GM12865 (cell line): ENCODE results near the gene EFHD1.
"Not testable (repeated sequence)": the region's sequence is repeated elsewhere in the genome, so short reads cannot be mapped to it uniquely, and the experiment has no call there.

ENCODE experiments used
- DNase-seq: peaks from one replicate; pipeline ENCODE4 v3.0.0; 2010; ENCODE audit warnings: low read depth
- H3K4me3 ChIP-seq: 2 replicates; pipeline ENCODE4 v1.5.1; 2011; ENCODE audit warnings: mild to moderate bottlenecking, low read depth, low read length, control low read depth
- TF ChIP-seq, protein P1 (sequence below): IDR thresholded peaks from 2 replicates; pipeline ENCODE4 v1.5.1; 2011; ENCODE audit warnings: low read length, control low read depth, low read depth, inconsistent platforms; ENCODE audit not compliant: insufficient read depth; ENCODE audit errors: missing control alignments

EFHD1 gene

DNA sequence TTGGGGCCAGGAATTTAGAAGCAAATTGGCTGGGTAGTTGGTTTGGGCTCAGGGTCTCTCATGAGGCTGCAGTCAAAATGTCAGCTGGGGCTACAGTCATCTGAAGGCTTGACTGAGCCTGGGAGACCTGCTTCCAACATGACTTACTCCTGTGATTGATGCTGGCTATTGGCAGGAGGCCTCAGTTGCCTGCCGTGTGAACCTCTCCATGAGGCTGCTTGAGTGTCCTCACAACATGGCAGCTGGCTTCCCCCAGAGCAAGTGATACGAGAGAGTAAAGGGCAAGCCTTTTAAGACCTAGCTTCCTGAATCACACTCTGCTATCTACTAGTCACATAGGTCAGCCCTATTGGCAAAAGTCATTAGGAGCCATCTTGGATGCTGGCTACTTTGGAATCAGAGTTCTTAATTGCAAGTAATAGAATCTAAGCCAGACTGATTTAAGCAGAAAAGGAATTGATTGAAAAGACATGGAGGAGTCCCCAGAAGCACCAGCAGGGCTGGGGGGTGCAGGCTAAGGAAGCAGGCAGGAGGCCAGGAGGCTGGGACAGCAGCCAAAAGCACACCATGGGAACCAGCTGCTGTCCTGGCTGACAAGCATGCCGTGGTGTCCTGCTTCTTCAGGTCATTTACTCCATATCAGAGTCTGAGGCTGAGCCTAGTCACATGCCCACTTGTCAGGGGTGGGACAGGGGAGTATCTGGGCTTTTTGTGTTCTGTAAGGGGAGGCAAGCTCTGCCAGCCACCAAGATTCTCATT, 55.9 kb downstream of the EFHD1 start:
- no peak overlapping the region for H3K4me3 ChIP-seq
- DNase-seq = no peak
- TF ChIP-seq, protein P1, sequence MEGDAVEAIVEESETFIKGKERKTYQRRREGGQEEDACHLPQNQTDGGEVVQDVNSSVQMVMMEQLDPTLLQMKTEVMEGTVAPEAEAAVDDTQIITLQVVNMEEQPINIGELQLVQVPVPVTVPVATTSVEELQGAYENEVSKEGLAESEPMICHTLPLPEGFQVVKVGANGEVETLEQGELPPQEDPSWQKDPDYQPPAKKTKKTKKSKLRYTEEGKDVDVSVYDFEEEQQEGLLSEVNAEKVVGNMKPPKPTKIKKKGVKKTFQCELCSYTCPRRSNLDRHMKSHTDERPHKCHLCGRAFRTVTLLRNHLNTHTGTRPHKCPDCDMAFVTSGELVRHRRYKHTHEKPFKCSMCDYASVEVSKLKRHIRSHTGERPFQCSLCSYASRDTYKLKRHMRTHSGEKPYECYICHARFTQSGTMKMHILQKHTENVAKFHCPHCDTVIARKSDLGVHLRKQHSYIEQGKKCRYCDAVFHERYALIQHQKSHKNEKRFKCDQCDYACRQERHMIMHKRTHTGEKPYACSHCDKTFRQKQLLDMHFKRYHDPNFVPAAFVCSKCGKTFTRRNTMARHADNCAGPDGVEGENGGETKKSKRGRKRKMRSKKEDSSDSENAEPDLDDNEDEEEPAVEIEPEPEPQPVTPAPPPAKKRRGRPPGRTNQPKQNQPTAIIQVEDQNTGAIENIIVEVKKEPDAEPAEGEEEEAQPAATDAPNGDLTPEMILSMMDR = no peak

DNA sequence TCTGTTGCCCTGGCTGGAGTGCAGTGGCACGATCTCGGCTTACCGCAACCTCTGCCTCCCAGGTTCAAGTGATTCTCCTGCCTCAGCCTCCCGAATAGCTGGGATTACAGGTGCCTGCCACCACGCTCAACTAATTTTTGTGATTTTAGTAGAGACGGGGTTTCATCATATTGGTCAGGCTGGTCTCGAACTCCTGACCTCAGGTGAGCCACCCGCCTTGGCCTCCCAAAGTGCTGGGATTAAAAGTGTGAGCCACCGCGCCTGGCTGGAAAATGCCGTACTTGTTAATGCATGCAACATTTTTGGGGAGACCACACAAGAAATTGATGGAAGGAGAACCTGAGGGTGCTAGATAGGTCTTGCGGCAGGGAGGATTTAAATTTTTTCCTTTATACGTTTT, 57.7 kb downstream of the EFHD1 start:
- not testable (repeated sequence) for DNase-seq, H3K4me3 ChIP-seq

DNA sequence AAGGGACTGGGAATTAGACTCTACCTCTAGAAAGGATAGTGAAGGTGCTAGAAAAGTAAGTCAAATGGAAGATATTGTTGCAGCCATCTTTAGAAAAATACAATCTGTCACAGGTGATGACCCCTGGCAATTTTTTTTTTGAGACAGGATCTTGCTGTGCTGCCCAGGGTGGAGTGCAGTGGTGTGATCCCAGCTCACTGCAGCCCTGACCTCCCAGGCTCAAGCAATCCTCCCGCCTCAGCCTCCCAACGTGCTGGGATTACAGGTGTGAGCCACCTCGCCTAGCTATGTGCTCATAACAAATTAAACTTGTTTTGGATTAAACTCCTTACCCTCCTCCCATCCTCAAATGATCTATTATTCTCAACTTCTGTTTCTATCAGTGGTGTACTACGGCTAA, 59.9 kb downstream of the EFHD1 start:
- H3K4me3 ChIP-seq = no peak overlapping the region
- DNase-seq = no peak
- TF ChIP-seq, protein P1 = no peak

DNA sequence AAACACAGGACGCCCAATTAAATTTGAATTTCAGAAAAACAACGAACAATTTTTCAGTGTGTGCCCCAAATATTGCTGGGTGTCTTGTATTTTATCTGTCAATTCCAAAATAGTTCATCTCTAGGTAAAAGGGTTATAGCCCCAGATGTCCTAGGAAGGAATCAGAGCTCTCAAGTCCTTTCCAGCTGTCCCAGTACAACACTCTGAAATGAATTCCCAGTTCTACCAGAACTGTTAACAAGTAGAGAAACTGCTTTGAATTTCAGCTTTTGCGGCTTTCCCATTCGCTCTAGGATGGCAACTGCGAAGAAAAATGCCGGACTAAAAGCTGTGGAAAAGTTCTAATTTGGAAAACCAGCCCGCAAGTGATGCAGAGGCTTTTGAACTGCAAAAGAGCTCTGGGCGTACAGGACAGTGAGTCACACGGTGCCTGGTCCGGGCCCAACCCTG, 63.2 kb downstream of the EFHD1 start:
- TF ChIP-seq, protein P1 = no peak
- no peak for DNase-seq
- H3K4me3 ChIP-seq = peak overlapping the region; percentile 91

DNA sequence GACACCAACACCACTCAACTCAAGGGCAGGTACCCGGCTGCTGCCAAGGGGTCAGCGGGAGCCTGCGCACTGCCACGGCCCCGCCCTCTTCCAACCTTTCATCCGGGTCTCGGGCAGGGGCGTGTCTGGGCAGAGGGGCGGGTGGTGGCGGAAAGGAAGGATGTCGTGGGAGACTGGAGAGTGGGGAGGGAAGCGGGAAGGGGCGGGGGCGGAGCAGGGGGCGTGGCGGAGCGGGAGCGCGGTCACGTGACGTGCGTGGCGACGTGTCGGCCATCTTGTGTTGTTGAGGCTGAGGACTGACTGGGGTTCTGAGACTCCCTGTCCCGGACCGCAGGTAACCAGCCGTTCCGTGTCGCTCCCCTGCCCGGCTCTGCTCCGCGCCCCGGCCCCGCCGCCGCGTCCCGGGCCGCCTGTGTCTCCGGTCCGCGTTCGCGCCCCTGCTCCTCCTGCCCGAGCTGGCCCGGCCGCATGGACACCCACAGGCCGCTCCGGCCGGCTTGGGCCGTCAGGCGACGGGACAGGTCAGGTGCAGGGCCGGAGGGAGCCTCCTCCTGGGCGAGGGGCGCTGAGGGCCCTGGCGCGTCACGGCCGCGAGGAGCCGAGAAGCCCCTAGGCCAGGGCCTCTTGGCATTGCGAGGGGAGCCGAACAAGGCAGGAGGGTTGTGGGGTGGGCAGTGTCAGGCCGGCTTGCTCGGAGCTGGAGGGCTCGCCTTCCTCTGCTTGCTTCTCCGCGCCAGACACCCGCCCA, 63.8 kb downstream of the EFHD1 start, which contains the start of gene GIGYF2:
GIGYF2 (plus strand) TSS at position 273 of the 748 bp plus-strand sequence. CDS start 37,867 bp downstream, outside the sequence.
- TF ChIP-seq, protein P1 = no peak

DNA sequence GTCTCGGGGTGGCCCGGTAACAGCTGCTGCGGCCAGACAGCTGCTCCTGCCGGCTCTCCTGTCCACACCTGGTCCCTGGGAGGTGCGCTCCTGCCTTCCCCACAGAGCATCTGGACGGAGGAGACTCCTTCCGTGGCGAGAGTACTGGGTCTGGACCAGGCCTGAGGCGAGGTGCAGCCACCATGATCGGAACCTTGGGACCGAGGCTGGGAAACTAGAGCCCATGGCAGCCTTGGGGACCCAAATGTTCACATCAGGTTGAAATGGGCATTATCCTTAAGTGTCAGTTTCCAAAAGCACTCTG, 64.4 kb downstream of the EFHD1 start:
- peak overlapping the region; percentile 91 for H3K4me3 ChIP-seq
- TF ChIP-seq, protein P1 = no peak
- DNase-seq = peak; percentile 46

More for the DNA sequence above, 63.8 kb downstream of the EFHD1 start, which contains the start of gene GIGYF2:
- peak; percentile 97 for DNase-seq
- H3K4me3 ChIP-seq = peak within 1 kb of the TSS; percentile 91

DNA sequence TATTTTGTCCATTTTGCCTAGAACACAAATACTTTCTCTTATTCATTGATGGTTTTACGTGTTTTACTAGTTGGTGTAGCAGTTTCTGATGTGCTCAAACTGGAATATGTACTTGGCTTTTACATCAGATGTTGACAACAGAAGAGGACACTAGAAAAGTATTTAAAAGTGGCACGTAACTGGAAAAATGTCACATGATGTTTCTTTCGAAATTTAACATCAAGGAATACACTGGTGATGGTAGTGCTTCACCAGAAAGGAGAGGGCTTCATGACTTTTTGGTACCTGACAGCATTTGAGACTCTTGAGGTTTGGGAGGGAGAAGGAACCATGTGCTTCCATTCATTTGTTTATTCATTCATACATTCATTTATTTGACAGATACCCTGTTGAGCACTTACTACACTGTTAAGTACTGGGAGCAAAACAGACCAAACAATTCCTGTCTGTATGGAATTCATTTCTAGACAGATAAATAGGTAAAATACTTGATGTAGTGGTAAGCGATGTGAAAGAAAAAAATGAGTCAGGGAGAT, 65.2 kb downstream of the EFHD1 start:
- DNase-seq = no peak
- TF ChIP-seq, protein P1 = no peak
- H3K4me3 ChIP-seq = peak overlapping the region; percentile 91
